Left renal cortex interstitium (tissue), 4 donors: Measurements from ENCODE around the gene KIF17. TPM values are rescaled to one million over a fixed set of nuclear protein-coding genes. Genes with fewer than 3 reads are reported as not detected.
"Not testable (repeated sequence)": the region's sequence is repeated elsewhere in the genome, so short reads cannot be mapped to it uniquely, and the experiment has no call there.

Experiments
- DNase-seq, 4 donors: peaks; one replicate each; pipeline ENCODE4 v3.0.0-alpha.2; 2013; ENCODE audit warnings: low read depth in 4 of 4, low spot score in 2 of 4, missing footprints in 1 of 4
- polyA plus RNA-seq, 4 donors: library from polyadenylated mRNA; unstranded; fragments of 120-200 nt; gene quantifications; one replicate each; pipeline ENCODE4 v1.2.1, GENCODE V29; 2013; ENCODE audit not compliant: insufficient read length in 4 of 4

Gene KIF17
- polyA plus RNA-seq, 4 donors, result 3.7 to 7.1 (median 4.7) TPM

- no peak for DNase-seq
Measured at GRCh38 chr1:20728371-20729154, 10.8 kb upstream of the KIF17 start.

GRCh38 chr1:20727746-20728316 is 10.0 kb upstream of the KIF17 start:
- DNase-seq, result no peak

DNA sequence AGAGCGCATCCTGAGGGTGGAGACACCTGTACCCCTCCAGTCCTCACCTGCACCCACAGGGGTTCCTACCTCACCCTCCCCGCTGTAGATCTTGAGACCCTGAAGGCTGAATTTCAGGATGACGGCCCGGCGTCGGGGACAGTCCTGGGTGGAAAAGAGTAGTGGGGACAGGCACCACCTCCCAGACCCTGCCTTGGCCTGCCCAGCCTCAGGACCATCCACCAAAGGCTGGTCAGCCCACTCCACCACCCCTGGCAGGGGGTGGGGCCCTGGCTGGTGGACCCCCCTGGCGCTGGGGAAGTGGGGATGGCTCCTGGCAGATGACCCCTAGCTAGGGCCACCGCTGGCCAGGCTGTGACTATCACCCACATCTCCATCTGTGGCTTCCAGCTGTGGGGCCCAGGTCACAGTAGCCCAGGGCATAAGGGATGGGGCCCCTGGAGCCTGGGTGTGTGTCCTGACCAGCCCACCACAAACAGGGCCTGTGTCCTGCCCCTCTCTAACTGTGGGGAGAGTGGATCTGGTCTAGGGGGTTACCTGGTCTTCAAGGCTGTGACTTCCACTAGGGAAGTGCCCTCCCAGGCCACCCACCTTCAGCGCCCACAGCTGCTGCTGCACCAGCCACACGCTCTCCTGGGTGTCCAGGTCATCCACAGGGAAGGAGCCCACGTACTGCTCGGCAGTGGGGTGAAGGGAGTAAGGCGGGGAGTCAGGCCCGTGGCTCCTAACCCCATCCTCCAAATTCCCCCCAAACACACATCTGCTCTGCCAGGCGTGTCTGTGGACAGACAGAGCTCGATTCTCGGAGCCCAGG is 9.3 kb upstream of the KIF17 start:
- no peak for DNase-seq

DNA sequence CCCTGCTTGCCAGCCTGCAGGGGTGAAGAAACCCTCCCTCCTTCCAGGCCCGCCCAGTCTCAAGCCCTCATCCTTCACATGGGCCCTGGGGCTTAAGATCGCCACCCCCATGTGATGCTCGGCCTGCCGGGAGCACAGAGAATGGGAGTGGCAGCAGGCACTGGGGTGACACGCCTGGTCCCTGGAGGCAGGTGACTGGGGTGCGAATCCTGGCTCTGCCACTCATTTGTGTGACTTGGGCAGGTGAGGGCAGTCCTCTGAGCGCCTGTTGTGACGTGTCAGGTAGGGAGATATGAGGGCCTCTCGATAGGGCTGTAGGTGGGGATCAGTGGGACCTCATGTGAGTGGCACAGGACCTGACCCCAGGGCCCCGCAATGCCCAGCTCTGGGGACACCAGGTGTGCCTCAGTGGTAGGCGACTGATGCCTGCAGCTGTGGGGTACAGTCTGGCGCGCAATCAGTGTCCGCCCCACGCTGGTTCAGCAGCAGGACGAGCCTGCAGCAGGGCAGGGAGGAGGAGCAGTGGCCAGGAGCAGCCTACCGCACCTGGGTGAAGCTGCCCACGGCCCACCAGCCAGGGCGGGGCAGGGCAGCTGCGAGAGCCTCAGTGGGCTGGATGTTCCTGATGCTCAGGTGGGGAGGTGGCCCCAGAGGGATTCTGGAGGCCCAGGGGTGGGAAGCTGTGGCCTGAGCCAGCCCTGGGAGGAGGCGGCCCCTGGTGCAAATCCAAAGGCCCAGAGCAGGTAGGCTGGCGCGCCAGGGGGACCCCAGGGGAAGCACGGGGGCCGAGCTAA is 8.5 kb upstream of the KIF17 start:
- DNase-seq, result no peak

DNA sequence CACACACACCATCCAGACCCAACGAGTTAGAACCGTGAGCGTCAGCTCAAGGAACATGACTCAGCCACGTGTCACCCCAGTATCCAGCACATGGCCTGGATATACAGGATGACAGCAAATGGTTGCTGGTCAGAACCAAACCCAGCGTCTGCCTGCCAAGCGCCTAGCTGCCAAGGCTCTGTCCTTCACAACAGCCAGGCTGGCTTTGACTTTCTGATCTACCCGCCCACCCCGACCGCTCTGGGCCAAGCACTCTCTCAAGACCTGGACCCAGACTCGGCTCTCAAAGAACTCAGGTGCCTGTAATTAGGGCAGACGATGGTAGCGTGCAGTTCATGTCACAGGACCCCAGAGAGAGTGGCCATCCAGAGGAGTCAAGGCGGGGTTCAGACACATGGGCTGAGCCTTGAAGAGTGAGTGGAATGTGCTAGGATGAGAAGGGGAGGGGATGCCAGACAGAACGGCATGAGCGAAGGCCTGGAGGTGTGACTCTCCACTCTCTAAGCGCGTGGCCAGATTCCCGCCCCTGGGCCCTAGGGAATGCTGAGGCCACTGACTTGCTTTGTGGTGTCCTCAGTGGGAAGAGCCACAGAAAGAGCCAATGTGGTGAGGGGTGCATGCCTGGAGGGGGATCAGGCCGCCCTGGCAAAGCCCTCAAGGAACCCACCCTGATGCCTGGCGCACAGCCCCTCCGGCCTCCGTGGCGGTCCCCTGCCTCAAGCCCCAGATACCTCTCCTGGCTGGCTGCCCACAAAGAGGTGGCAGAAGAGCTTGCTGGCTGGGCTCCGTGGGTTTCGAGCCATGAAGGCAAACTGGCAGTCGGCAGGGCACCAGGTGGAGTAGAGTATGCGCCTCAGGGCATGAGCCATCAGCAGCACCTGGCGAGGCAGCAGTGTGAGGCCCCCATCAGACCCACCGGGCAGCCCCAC is 7.6 kb upstream of the KIF17 start:
- DNase-seq, result no peak

GRCh38 chr1:20724364-20725188 is 6.8 kb upstream of the KIF17 start:
- DNase-seq, result no peak

DNA sequence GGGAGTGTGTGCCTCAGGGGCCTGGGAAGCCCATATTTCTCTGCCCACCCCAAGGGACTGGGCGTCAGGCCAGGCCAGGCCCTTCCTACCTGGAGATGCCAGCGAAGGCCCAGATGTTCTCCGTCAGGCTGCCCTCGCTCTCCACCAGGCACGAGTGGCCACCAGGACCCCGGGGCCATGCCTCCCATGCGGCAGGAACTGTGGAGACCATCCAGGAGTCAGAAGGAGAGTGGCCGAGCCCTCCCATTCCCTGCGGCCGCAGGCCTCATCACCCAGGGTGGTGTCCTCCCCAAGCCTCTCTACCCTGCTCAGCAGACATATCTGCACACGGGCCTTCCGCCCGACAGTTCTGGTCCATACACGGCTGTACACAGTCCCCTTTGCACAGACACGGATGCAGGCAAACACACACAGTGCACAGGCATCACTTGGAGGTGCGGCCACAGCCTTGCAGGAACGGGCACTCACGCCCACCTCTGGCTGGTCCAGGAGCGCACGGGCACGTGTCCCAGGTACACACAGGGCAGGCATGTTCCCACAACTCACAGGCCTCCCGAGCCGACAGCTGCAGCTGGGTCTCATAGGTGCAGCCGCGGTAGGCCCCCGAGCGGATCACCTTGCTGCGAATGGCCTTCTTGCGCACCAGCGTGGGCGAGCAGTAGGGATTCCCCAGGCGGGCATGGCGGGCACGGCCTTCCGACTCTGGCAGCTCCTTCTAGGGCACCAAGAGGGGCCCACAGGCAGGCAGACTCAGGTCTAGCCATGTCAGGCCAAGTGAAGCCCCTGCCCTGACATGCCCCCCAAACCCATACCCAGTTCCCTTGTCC is 5.9 kb upstream of the KIF17 start:
- no peak for DNase-seq

GRCh38 chr1:20723159-20723536 is 5.3 kb upstream of the KIF17 start:
- DNase-seq, result no peak

GRCh38 chr1:20721117-20722061 is 3.6 kb upstream of the KIF17 start:
- no peak for DNase-seq

GRCh38 chr1:20720631-20721091 is 2.9 kb upstream of the KIF17 start:
- DNase-seq, result no peak

GRCh38 chr1:20719871-20720620 is 2.2 kb upstream of the KIF17 start:
- no peak for DNase-seq

DNA sequence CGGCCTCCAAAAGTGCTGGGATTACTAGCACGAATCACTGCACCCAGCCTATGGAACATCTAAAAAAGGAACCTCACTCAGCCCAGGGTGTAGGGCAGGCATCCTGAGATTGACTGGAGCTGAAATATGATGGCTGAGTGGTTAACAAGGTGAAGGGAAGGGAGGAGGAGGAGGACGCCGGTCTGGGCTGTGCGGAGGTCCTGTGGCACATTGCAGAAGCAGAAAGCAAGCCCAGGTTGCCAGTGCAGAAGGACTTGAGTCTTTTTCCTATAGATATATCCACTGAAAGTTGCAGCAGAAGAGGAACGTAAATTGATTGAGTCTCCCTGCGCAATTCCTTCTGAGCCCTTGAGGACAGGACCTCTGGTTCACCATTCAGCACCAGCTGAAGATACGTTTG is 1.5 kb upstream of the KIF17 start:
- no peak for DNase-seq

- DNase-seq, result not testable (repeated sequence)
Measured at GRCh38 chr1:20718343-20718882, 606 bp upstream of the KIF17 start.

DNA sequence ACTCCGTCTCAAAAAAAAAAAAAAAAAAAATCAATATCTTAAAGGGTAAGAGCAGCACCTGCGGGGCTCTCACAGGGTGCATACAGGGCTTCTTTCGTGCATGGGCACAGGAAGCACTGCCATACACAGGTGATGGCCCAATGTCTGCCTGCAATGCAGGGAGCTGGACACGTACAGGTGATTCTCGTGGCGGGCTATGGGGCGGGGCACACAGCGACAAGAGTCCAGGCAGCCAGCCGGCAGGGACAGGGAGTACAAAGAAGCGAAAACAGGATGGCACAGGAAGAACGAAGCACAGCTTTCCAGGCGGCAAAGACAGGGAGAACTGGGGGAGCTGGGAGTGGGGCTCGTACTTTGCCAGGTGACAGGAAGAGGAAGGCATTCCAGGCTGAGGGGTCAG is 1.6 kb downstream of the KIF17 start:
- no peak for DNase-seq

GRCh38 chr1:20715406-20715805 is 2.4 kb downstream of the KIF17 start:
- no peak for DNase-seq

- DNase-seq, result no peak
Measured at GRCh38 chr1:20713440-20713839, 4.4 kb downstream of the KIF17 start.
